HG02852 (cell line): ENCODE results near the gene ZBTB32.
"Not testable (repeated sequence)": the region's sequence is repeated elsewhere in the genome, so short reads cannot be mapped to it uniquely, and the experiment has no call there.

Experiments
- ATAC-seq: cut with Tn5 transposase; IDR thresholded peaks from one replicate; pipeline ENCODE4 v1.9.1; 2021; ENCODE audit warnings: mild to moderate bottlenecking, moderate library complexity; ENCODE audit not compliant: unreplicated experiment

ZBTB32 gene

DNA sequence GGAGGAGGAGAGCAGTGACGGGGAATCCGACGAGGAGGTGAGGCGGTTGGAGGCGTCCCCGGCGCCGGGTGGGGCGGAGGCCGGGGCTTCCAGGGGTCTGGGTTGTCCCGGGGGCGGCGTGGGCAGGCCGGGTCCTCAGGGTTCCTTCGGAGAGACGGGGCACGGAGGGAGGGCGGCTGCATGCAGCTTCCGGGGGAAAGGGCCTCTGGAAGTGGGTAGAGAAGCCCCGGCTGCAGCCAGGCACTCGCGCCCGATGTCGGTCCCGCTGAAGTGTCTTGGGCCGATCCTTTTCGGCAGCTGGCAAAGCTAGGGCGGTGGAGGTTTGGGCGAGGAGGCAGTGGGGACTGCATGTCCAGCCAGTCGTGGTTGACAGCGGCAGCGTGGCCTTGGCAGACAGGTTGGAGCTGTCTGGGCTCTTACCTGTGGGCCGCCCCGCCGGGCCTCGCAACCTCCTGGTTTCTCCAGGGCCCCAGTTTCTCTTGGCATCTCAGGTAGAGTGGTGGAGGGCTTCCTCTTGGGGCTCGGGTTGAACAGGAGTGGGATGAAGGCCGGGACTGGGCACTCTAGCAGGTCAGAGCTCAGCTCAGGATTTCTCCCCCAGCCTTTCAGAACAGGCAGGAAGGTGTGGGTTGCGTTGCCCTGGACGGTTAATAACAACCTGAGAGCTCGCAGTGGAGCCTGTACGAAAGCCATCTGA, 14.1 kb downstream of the ZBTB32 start:
- peak; percentile 2 for ATAC-seq

DNA sequence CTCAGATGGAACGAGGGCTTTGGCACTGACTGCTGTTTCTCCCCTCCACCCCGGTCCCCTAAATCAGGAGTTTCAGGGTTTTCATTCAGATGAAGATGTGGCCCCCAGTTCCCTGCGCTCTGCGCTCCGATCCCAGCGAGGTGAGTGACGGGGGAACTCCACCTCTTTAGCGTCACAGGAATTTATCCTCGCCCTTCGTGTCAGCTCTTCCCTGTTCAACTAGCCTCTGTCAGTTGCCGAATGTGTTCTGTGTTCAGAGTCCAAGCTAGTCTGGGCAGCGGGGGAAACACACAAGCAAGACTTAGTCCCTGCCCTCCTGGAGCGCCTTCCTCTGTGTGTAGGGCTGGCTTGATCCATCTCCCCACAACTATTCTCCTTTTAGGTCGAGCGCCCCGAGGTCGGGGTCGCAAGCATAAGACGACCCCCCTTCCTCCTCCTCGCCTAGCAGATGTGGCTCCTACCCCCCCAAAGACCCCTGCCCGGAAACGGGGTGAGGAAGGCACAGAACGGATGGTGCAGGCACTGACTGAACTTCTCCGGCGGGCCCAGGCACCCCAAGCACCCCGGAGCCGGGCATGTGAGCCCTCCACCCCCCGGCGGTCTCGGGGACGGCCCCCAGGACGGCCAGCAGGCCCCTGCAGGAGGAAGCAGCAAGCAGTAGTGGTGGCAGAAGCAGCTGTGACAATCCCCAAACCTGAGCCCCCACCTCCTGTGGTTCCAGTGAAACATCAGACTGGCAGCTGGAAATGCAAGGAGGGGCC, 15.2 kb downstream of the ZBTB32 start:
- no peak for ATAC-seq

GRCh38 chr19:35720163-35720524, 15.8 kb downstream of the ZBTB32 start:
- no peak for ATAC-seq

GRCh38 chr19:35720648-35721047, 16.3 kb downstream of the ZBTB32 start:
- ATAC-seq, result no peak

DNA sequence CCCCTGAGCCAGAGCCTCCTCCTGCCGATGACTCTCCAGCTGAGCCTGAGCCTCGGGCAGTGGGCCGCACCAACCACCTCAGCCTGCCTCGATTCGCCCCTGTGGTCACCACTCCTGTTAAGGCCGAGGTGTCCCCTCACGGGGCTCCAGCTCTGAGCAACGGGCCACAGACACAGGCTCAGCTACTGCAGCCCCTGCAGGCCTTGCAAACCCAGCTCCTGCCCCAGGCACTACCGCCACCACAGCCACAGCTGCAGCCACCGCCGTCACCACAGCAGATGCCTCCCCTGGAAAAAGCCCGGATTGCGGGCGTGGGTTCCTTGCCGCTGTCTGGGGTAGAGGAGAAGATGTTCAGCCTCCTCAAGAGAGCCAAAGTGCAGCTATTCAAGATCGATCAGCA, 17.0 kb downstream of the ZBTB32 start:
- ATAC-seq, result no peak

GRCh38 chr19:35722461-35722860, 18.1 kb downstream of the ZBTB32 start:
- ATAC-seq, result no peak

DNA sequence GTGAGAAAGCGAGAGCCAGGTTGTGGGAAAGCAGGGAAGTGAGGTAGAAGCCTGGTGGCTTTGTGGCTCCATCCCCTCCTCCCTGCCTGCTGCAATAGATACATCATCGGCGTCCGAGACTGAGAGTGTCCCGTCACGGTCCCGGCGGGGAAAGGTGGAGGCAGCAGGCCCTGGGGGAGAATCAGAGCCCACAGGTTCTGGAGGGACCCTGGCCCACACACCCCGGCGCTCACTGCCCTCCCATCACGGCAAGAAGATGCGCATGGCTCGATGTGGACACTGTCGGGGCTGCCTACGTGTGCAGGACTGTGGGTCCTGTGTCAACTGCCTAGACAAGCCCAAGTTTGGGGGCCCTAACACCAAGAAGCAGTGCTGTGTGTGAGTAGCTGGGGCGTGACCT, 18.5 kb downstream of the ZBTB32 start:
- ATAC-seq, result no peak

DNA sequence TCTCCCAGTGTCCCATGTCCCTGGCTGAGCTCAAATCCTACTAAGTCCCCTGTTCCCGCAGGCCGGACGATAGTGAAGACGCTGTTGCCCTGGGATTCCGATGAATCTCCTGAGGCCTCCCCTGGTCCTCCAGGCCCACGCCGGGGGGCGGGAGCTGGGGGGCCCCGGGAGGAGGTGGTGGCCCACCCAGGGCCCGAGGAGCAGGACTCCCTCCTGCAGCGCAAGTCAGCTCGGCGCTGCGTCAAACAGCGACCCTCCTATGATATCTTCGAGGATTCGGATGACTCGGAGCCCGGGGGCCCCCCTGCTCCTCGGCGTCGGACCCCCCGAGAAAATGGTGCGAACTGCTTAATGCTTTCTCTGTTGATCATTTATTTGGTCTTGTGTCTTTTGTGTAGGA, 19.3 kb downstream of the ZBTB32 start:
- ATAC-seq, result no peak

GRCh38 chr19:35724132-35724531, 19.8 kb downstream of the ZBTB32 start:
- not testable (repeated sequence) for ATAC-seq

GRCh38 chr19:35724560-35724959, 20.2 kb downstream of the ZBTB32 start:
- no peak for ATAC-seq

- ATAC-seq, result no peak
These were observed 21.0 kb downstream of the ZBTB32 start for GRCh38 chr19:35725216-35725861.

DNA sequence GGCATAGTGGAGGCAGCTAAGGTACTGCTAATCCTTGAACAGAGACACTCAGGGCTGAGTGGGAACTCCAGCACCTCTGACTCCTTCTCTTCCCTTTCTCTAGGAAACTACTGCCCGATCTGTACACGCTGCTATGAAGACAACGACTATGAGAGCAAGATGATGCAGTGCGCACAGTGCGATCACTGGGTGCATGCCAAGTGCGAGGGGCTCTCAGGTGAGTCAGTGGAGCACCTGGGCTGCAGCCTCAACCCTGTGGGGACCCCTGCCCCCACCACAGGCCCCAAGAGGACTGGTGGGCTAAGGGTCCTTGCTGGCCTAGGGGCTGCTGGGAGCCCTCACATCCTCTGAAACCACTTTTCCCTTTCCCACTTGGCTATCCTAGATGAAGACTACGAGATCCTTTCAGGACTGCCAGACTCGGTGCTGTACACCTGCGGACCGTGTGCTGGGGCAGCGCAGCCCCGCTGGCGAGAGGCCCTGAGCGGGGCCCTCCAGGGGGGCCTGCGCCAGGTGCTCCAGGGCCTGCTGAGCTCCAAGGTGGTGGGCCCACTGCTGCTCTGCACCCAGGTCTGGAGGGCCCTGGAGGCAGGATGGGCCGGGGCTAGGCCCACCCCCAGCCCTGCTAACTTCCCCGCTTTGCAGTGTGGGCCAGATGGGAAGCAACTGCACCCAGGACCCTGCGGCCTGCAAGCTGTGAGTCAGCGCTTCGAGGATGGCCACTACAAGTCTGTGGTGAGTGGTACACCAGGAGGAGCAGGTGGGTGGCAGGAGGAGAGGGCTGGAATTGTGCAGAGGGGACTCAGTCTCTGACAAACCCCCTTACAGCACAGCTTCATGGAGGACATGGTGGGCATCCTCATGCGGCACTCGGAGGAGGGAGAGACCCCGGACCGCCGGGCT, 22.9 kb downstream of the ZBTB32 start:
- no peak for ATAC-seq

GRCh38 chr19:35727956-35728706, 23.8 kb downstream of the ZBTB32 start:
- ATAC-seq, result no peak

DNA sequence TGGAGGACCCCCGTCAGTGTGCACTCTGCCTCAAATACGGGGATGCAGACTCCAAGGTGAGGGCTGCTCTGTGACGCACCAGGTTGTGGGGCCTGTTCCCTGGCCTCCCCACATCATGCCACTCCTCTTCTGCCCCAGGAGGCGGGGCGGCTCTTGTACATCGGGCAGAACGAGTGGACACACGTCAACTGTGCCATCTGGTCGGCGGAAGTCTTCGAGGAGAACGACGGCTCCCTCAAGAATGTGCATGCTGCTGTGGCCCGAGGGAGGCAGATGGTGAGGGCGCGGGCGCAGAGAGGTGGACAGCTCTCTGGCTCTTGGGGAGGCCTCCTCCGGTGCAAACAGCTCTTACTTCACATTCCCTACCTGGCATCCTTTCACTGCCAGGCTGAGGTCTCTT, 24.7 kb downstream of the ZBTB32 start:
- ATAC-seq, result no peak

GRCh38 chr19:35729763-35730162, 25.4 kb downstream of the ZBTB32 start:
- ATAC-seq, result no peak

GRCh38 chr19:35730326-35730725, 26.0 kb downstream of the ZBTB32 start:
- no peak for ATAC-seq

DNA sequence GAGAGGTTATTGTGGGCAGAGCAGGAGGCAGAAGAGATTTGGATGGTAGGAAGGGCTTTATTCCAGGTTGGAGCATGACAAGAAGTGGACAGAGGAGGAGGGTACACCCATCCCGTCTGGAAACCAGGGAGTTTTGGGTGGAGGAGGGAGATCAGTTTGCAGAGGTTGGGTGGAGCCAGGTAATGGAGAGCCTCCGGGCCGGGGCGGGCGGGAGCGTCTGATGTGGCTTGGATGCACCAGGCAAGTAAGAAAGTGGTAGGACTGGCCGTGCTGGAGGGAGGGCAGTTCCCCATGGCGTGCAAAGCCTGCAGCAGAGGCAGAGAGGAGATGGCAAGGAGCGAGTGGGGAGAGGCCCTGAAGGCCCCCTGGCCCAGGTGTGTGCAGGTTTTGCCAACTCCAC, 27.0 kb downstream of the ZBTB32 start:
- ATAC-seq, result no peak

GRCh38 chr19:35731779-35732405, 27.5 kb downstream of the ZBTB32 start:
- ATAC-seq, result no peak

- ATAC-seq, result no peak
These were observed 28.3 kb downstream of the ZBTB32 start for GRCh38 chr19:35732540-35733179.
